ENCODE data around the gene SLC5A10. TPM values are rescaled to one million over a fixed set of nuclear protein-coding genes. Genes with fewer than 3 reads are reported as not detected.
"Not testable (repeated sequence)": the region's sequence is repeated elsewhere in the genome, so short reads cannot be mapped to it uniquely, and the experiment has no call there.

The SLC5A10 gene
- total RNA-seq, 2 experiments from 2014 or later, result not detected

- Mint-ChIP-seq H3K9me3 (ENCODE audit: insufficient read depth) (no peaks in the 10 kb centered on the region), H3K36me3 (ENCODE audit: low read depth) (peaks cover 32% of the 10 kb centered on the region), H3K4me3 (no peak overlapping the region), H3K27ac (peak overlapping the region; percentile 63), H3K27me3 (ENCODE audit: low read depth) (no peaks in the 10 kb centered on the region), H3K4me1 (ENCODE audit: low read depth) (peaks cover 15% of the 10 kb centered on the region)
- ChIA-PET CTCF (interaction anchor here (0.8 to 3.6 kb wide), 3 partner anchors 13 to 64 kb away, joined by 3 to 21 read pairs (median 3); no protein-coding TSS in a partner anchor), POLR2A (no interaction called here)
- ATAC-seq, result peak; percentile 38
- DNase-seq, result peak; percentile 35
Observed at GRCh38 chr17:19024101-19025078, 72.4 kb downstream of the SLC5A10 start.

- H3K27ac Mint-ChIP-seq; H3K27me3 Mint-ChIP-seq (ENCODE audit: low read depth); POLR2A ChIA-PET; DNase-seq; CTCF ChIA-PET; H3K9me3 Mint-ChIP-seq (ENCODE audit: insufficient read depth); ATAC-seq; H3K4me3 Mint-ChIP-seq: not testable (repeated sequence)
- Mint-ChIP-seq H3K36me3 (ENCODE audit: low read depth) (peaks cover 13% of the 10 kb centered on the region), H3K4me1 (ENCODE audit: low read depth) (peaks cover 13% of the 10 kb centered on the region)
Observed at GRCh38 chr17:19028671-19029070, 76.7 kb downstream of the SLC5A10 start.

GRCh38 chr17:19029740-19030139 is 77.8 kb downstream of the SLC5A10 start:
- H3K36me3 Mint-ChIP-seq (ENCODE audit: low read depth); H3K4me1 Mint-ChIP-seq (ENCODE audit: low read depth); DNase-seq; CTCF ChIA-PET; ATAC-seq; POLR2A ChIA-PET; H3K9me3 Mint-ChIP-seq (ENCODE audit: insufficient read depth); H3K27ac Mint-ChIP-seq; H3K27me3 Mint-ChIP-seq (ENCODE audit: low read depth); H3K4me3 Mint-ChIP-seq: not testable (repeated sequence)

GRCh38 chr17:19030771-19031449 is 78.9 kb downstream of the SLC5A10 start:
- ATAC-seq; POLR2A ChIA-PET; DNase-seq; H3K4me3 Mint-ChIP-seq; H3K36me3 Mint-ChIP-seq (ENCODE audit: low read depth); CTCF ChIA-PET; H3K4me1 Mint-ChIP-seq (ENCODE audit: low read depth); H3K27me3 Mint-ChIP-seq (ENCODE audit: low read depth); H3K27ac Mint-ChIP-seq; H3K9me3 Mint-ChIP-seq (ENCODE audit: insufficient read depth): not testable (repeated sequence)

GRCh38 chr17:19031729-19032128 is 79.8 kb downstream of the SLC5A10 start:
- H3K4me1 Mint-ChIP-seq (ENCODE audit: low read depth); H3K27me3 Mint-ChIP-seq (ENCODE audit: low read depth); H3K27ac Mint-ChIP-seq; CTCF ChIA-PET; H3K36me3 Mint-ChIP-seq (ENCODE audit: low read depth); H3K4me3 Mint-ChIP-seq; H3K9me3 Mint-ChIP-seq (ENCODE audit: insufficient read depth); POLR2A ChIA-PET: not testable (repeated sequence)
- peak; percentile 64 for DNase-seq
- peak; percentile 84 for ATAC-seq

GRCh38 chr17:19032377-19032988 is 80.5 kb downstream of the SLC5A10 start:
- POLR2A ChIA-PET; H3K9me3 Mint-ChIP-seq (ENCODE audit: insufficient read depth); DNase-seq; H3K4me3 Mint-ChIP-seq; H3K27me3 Mint-ChIP-seq (ENCODE audit: low read depth); H3K27ac Mint-ChIP-seq; H3K4me1 Mint-ChIP-seq (ENCODE audit: low read depth); H3K36me3 Mint-ChIP-seq (ENCODE audit: low read depth); CTCF ChIA-PET: not testable (repeated sequence)
- peak; percentile 88 for ATAC-seq

- H3K4me3 Mint-ChIP-seq; CTCF ChIA-PET; H3K27me3 Mint-ChIP-seq (ENCODE audit: low read depth); H3K27ac Mint-ChIP-seq; H3K4me1 Mint-ChIP-seq (ENCODE audit: low read depth); ATAC-seq; H3K9me3 Mint-ChIP-seq (ENCODE audit: insufficient read depth); H3K36me3 Mint-ChIP-seq (ENCODE audit: low read depth); POLR2A ChIA-PET; DNase-seq: not testable (repeated sequence)
Observed at GRCh38 chr17:19036186-19036585, 84.2 kb downstream of the SLC5A10 start.

GRCh38 chr17:19037547-19037946 is 85.6 kb downstream of the SLC5A10 start:
- H3K27me3 Mint-ChIP-seq (ENCODE audit: low read depth); H3K36me3 Mint-ChIP-seq (ENCODE audit: low read depth); H3K4me1 Mint-ChIP-seq (ENCODE audit: low read depth); DNase-seq; H3K9me3 Mint-ChIP-seq (ENCODE audit: insufficient read depth); H3K4me3 Mint-ChIP-seq; CTCF ChIA-PET; ATAC-seq; H3K27ac Mint-ChIP-seq; POLR2A ChIA-PET: not testable (repeated sequence)

GRCh38 chr17:19038007-19038406 is 86.0 kb downstream of the SLC5A10 start:
- H3K27ac Mint-ChIP-seq; H3K4me3 Mint-ChIP-seq; POLR2A ChIA-PET; DNase-seq; H3K36me3 Mint-ChIP-seq (ENCODE audit: low read depth); H3K4me1 Mint-ChIP-seq (ENCODE audit: low read depth); H3K9me3 Mint-ChIP-seq (ENCODE audit: insufficient read depth); H3K27me3 Mint-ChIP-seq (ENCODE audit: low read depth); CTCF ChIA-PET: not testable (repeated sequence)
- ATAC-seq, result peak; percentile 44

GRCh38 chr17:19038730-19039129 is 86.8 kb downstream of the SLC5A10 start:
- H3K4me1 Mint-ChIP-seq (ENCODE audit: low read depth); H3K27me3 Mint-ChIP-seq (ENCODE audit: low read depth); ATAC-seq; CTCF ChIA-PET; H3K9me3 Mint-ChIP-seq (ENCODE audit: insufficient read depth); POLR2A ChIA-PET; H3K36me3 Mint-ChIP-seq (ENCODE audit: low read depth); H3K27ac Mint-ChIP-seq; DNase-seq; H3K4me3 Mint-ChIP-seq: not testable (repeated sequence)

- H3K4me3 Mint-ChIP-seq, result not testable (repeated sequence)
Observed at GRCh38 chr17:19040350-19040749, 88.4 kb downstream of the SLC5A10 start.

GRCh38 chr17:19041871-19042270 is 89.9 kb downstream of the SLC5A10 start:
- H3K27me3 Mint-ChIP-seq (ENCODE audit: low read depth); POLR2A ChIA-PET; H3K36me3 Mint-ChIP-seq (ENCODE audit: low read depth); H3K4me1 Mint-ChIP-seq (ENCODE audit: low read depth); H3K9me3 Mint-ChIP-seq (ENCODE audit: insufficient read depth); DNase-seq; CTCF ChIA-PET; H3K27ac Mint-ChIP-seq; ATAC-seq; H3K4me3 Mint-ChIP-seq: not testable (repeated sequence)

More at GRCh38 chr17:19040350-19040749, 88.4 kb downstream of the SLC5A10 start:
- H3K36me3 Mint-ChIP-seq (ENCODE audit: low read depth); H3K4me1 Mint-ChIP-seq (ENCODE audit: low read depth); CTCF ChIA-PET; H3K9me3 Mint-ChIP-seq (ENCODE audit: insufficient read depth); H3K27me3 Mint-ChIP-seq (ENCODE audit: low read depth); POLR2A ChIA-PET; H3K27ac Mint-ChIP-seq; DNase-seq: not testable (repeated sequence)
- peak; percentile 40 for ATAC-seq
